GM12878 (cell line): ENCODE data around the gene IQCK. TPM values are rescaled to one million over a fixed set of nuclear protein-coding genes. Genes with fewer than 3 reads are reported as not detected.

Experiments used
- ATAC-seq: fragments of 200-7000 bp; cut with Tn5 transposase; 3 replicates; pipeline ENCODE4 v1.9.1; 2020; ENCODE audit warnings: mild to moderate bottlenecking, moderate library complexity
- BruUV-seq: library from RNA; stranded (reverse); fragments of 400-500 nt; replicated peaks from 2 replicates; lab custom pipeline; 2021; lab: Mats Ljungman, UMichigan
- CTCF ChIA-PET: fragments of 300-600 bp; sonication (Branson Sonifier 250); formaldehyde crosslinking; extraction: SDS; loops from one replicate; lab custom pipeline; 2021; ENCODE audit warnings: inconsistent platforms; lab: Yijun Ruan, JAX
- POLR2A ChIA-PET: fragments of 350-600 bp; formaldehyde crosslinking; extraction: SDS; loops from one replicate; lab custom pipeline; 2021; ENCODE audit warnings: inconsistent platforms; lab: Charles Lee
- RAD21 ChIA-PET: fragments of 300-600 bp; sonication (Branson Sonifier 250); formaldehyde crosslinking; loops from one replicate; lab custom pipeline; 2023; ENCODE audit warnings: antibody characterized with exemption; ENCODE audit not compliant: unreplicated experiment; lab: Charles Lee
- SMC1A ChIA-PET: fragments of 300-600 bp; sonication (Branson Sonifier 250); formaldehyde crosslinking; loops from one replicate; lab custom pipeline; 2023; ENCODE audit not compliant: unreplicated experiment, uncharacterized antibody; lab: Charles Lee
- DNase-seq: peaks from one replicate; pipeline ENCODE4 v3.0.0-alpha.2; 2011; ENCODE audit warnings: low read depth, low spot score
- FAIRE-seq: peaks from 3 replicates; lab custom pipeline; 2011; peaks lifted over from hg19 to GRCh38; lab: Jason Lieb, UNC
- H2AFZ ChIP-seq: 2 replicates; pipeline ENCODE4 v1.6.0; 2011; ENCODE audit warnings: low read depth, low read length, control low read depth; ENCODE audit not compliant: control insufficient read depth
- H3K27ac ChIP-seq: 2 replicates; pipeline ENCODE4 v1.5.1; 2011; ENCODE audit warnings: control low read depth; ENCODE audit not compliant: control insufficient read depth, insufficient read depth
- H3K27me3 ChIP-seq, 2 experiments: replicated peaks in 1 of 2; 2 replicates each; pipeline versions ENCODE4 v1.6.0 to v1.6.1; 2011; ENCODE audit warnings: low read length in 1 of 2; ENCODE audit not compliant: control insufficient read depth in 2 of 2, insufficient read depth in 2 of 2
- H3K36me3 ChIP-seq, 2 experiments: 2 replicates each; pipeline ENCODE4 v1.5.1; 2011; ENCODE audit warnings: low read length in 1 of 2; ENCODE audit not compliant: control insufficient read depth in 2 of 2, insufficient read depth in 2 of 2
- H3K4me1 ChIP-seq: 2 replicates; pipeline ENCODE4 v1.6.1; 2011; ENCODE audit warnings: mild to moderate bottlenecking, low read length, moderate library complexity, mixed read lengths; ENCODE audit not compliant: control insufficient read depth, insufficient read depth
- H3K4me2 ChIP-seq: 2 replicates; pipeline ENCODE4 v1.6.0; 2011; ENCODE audit warnings: control low read depth; ENCODE audit not compliant: control insufficient read depth, insufficient read depth
- H3K4me3 ChIP-seq: fragments of 200-600 bp; sonication (generic); 2 replicates; pipeline ENCODE4 v1.5.1; 2016
- H3K79me2 ChIP-seq: 2 replicates; pipeline ENCODE4 v1.6.0; 2011; ENCODE audit warnings: low read length; ENCODE audit not compliant: control insufficient read depth, insufficient read depth
- H3K9ac ChIP-seq: 2 replicates; pipeline ENCODE4 v1.8.0; 2011; ENCODE audit warnings: low read length, control low read depth, mixed read lengths; ENCODE audit not compliant: control insufficient read depth, insufficient read depth
- H3K9me3 ChIP-seq: replicated peaks from 3 replicates; pipeline ENCODE4 v1.5.1; 2011; ENCODE audit warnings: mild to moderate bottlenecking, low read length; ENCODE audit not compliant: control insufficient read depth, insufficient read depth
- H4K20me1 ChIP-seq: 2 replicates; pipeline ENCODE4 v1.6.0; 2011; ENCODE audit not compliant: control insufficient read depth, insufficient read depth
- ELK1 ChIP-seq: IDR thresholded peaks from 2 replicates; pipeline ENCODE4 v1.6.1; 2012; ENCODE audit warnings: low read depth, low read length, improper control_type of control experiment
- ESRRA ChIP-seq: IDR thresholded peaks from 2 replicates; pipeline ENCODE4 v1.6.1; 2012; ENCODE audit warnings: mild to moderate bottlenecking, low read length, improper control_type of control experiment
- MXI1 ChIP-seq: fragments of 150-350 bp; IDR thresholded peaks from 2 replicates; pipeline ENCODE4 v1.6.1; 2011; ENCODE audit warnings: low read depth, mild to moderate bottlenecking, inconsistent platforms, low read length, improper control_type of control experiment
- RBBP5 ChIP-seq: fragments of 200-600 bp; sonication (generic); conservative IDR thresholded peaks from 2 replicates; pipeline ENCODE4 v1.6.1; 2016
- SMAD5 ChIP-seq: IDR thresholded peaks from 2 replicates; pipeline ENCODE4 v1.6.1; 2016; ENCODE audit warnings: antibody characterized with exemption, low read depth
- SREBF2 ChIP-seq: IDR thresholded peaks from 2 replicates; pipeline ENCODE4 v1.6.1; 2012; ENCODE audit warnings: mild to moderate bottlenecking, low read length
- TCF12 ChIP-seq: IDR thresholded peaks from 2 replicates; pipeline ENCODE4 v1.6.1; 2011; ENCODE audit warnings: low read depth, mild to moderate bottlenecking, low read length
- TCF7 ChIP-seq: IDR thresholded peaks from 2 replicates; pipeline ENCODE4 v1.6.1; 2014; ENCODE audit warnings: antibody characterized with exemption, borderline replicate concordance
- USF1 ChIP-seq: IDR thresholded peaks from 2 replicates; pipeline ENCODE4 v1.6.1; 2011; ENCODE audit warnings: borderline replicate concordance, low read depth, mild to moderate bottlenecking, moderate library complexity, mixed read lengths, low read length; ENCODE audit not compliant: insufficient read depth; ENCODE audit errors: extremely low read length
- WGBS: methylation state at CpG from one replicate; pipeline ENCODE4 v1.1.6; 2016; ENCODE audit warnings: low lambda C conversion rate; ENCODE audit not compliant: insufficient replicate concordance, insufficient coverage; ENCODE audit errors: missing lambda C conversion rate; 5-methylcytosine and 5-hydroxymethylcytosine counted together
- in situ Hi-C: fragments of 300-500 bp; cut with MboI; formaldehyde crosslinking; loops from 9 replicates; pipeline ENCODE4 v1.14.3; 2018; ENCODE audit warnings: mixed read lengths
- intact Hi-C: fragments of 100-400 bp; cut with micrococcal nuclease; formaldehyde crosslinking; loops from one replicate; pipeline ENCODE4 v1.14.2; 2022; ENCODE audit not compliant: unreplicated experiment
- polyA plus RNA-seq, 11 experiments: library from polyadenylated mRNA; depleted of rRNA in 4 of 11; unstranded in 6 of 11; stranded (reverse) in 5 of 11; fragments of >200 nt; fragmentation: Nextera tagmentation in 4 of 11; fragmentation: Illumina TruSeq in 1 of 11; extraction: Ambion mirVana in 4 of 11; extraction: Trizol in 1 of 11; gene quantifications; 1 replicate in 1 of 11; 2 replicates in 10 of 11; pipeline versions ENCODE4 v1.2.1 to v1.2.3, GENCODE V29; 2011 to 2016; ENCODE audit warnings: inconsistent platforms in 2 of 11, missing spikeins in 2 of 11, low read depth in 1 of 11
- total RNA-seq, 4 experiments: library from RNA; depleted of rRNA in 3 of 4; stranded (reverse); fragments of >200 nt in 3 of 4; fragmentation: Illumina TruSeq in 1 of 4; extraction: Trizol in 1 of 4; gene quantifications; 2 replicates each; pipeline versions ENCODE4 v1.2.1 to v1.2.3, GENCODE V29; 2013 to 2021

The IQCK gene
- total and polyA plus RNA-seq, 10 of the 15 experiments (the other 5 are each of a cell fraction or from before 2014, with no cell fraction given), result 1.0 to 4.2 (median 2.4) TPM

DNA sequence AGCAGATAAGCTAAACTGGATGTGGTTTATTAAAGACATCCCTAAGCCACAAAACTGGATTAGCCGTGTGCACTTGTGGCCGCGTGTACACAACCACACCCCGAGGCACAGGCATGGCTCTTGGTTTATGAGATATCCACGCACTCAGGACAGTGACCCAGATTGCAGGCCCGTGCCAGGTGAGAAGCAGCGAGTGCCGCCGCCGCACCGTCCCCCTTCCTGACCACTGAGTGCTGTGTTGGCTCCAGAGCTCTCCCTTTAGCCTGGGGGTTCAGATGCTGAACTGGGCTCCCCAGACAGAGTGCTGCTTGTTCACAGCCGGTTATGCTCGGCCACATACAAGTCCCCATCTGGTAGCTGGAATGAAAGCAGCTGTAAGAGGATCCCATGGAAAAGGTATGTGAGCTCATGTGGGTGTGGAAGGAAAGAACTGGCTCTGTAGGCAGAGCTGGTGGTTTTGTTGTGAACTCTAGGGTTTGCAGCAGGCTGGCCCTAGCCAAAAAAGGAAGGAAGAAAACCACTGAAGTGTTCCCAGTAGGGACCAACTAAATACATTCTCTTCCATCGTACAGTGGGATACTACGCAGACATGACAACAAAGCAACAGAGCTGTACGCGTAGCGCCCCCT lies 29.6 kb upstream of the IQCK start:
- FAIRE-seq (no peak), DNase-seq (no peak), ATAC-seq (no peak)
- Histone ChIP-seq H4K20me1 (no peaks in the 10 kb centered on the region), H3K79me2 (no peaks in the 10 kb centered on the region), H3K9ac (no peak overlapping the region), H3K9me3 (no peaks in the 10 kb centered on the region), H3K4me1 (no peaks in the 10 kb centered on the region), H3K27ac (no peak overlapping the region), H3K27me3 (no peaks in the 10 kb centered on the region), H2AFZ (no peak overlapping the region), H3K4me3 (no peak overlapping the region), H3K4me2 (no peak overlapping the region), H3K36me3 (peaks cover 8 to 11% of the 10 kb centered on the region in 2 experiments; a peak in 3 of 4 replicates)
- no TSS peak for BruUV-seq
- intact Hi-C loops, result no loop called here
- in situ Hi-C loops, result no loop called here
- ChIA-PET RAD21 (no interaction called here), SMC1A (no interaction called here), POLR2A (no interaction called here), CTCF (no interaction called here)
- 95% methylated on average over 18 of the region's 18 CpGs for WGBS
- TF ChIP-seq ESRRA, result no peak
- no peak for TF ChIP-seq ELK1
- TF ChIP-seq SREBF2, result no peak
- no peak for TF ChIP-seq MXI1
- TF ChIP-seq TCF12, result no peak
- no peak for TF ChIP-seq TCF7
- TF ChIP-seq USF1, result no peak
- no peak for TF ChIP-seq RBBP5
- TF ChIP-seq SMAD5, result no peak
